ENCODE measurements around the gene GALNT9.

GRCh38 chr12:132377147-132377546 is 47.8 kb upstream of the GALNT9 start:
- TF ChIP-seq EZH2 (IDR thresholded peaks at IDR 0.05) (no peak), CTCF (IDR thresholded peaks at IDR 0.05) (no peak)
